NCI-H526 treated with DMSO at 0.1 percent for 48 hours (cell line): ENCODE data around the gene TMEM235.
"Not testable (repeated sequence)": the region's sequence is repeated elsewhere in the genome, so short reads cannot be mapped to it uniquely, and the experiment has no call there.

Source experiments
- DNase-seq: peaks from one replicate; lab custom pipeline; 2025; lab: John Stamatoyannopoulos, UW

The TMEM235 gene

GRCh38 chr17:78219396-78220150, 11.9 kb upstream of the TMEM235 start:
- DNase-seq, result no peak

GRCh38 chr17:78223061-78223460, 8.4 kb upstream of the TMEM235 start:
- no peak for DNase-seq

GRCh38 chr17:78223765-78224164, 7.7 kb upstream of the TMEM235 start:
- no peak for DNase-seq

GRCh38 chr17:78224231-78225087, 7.0 kb upstream of the TMEM235 start:
- DNase-seq, result no peak

GRCh38 chr17:78225088-78225865, 6.2 kb upstream of the TMEM235 start:
- DNase-seq, result no peak

GRCh38 chr17:78226055-78226758, 5.2 kb upstream of the TMEM235 start:
- DNase-seq, result no peak

- DNase-seq, result no peak
Measured at GRCh38 chr17:78226759-78227454, 4.5 kb upstream of the TMEM235 start.

GRCh38 chr17:78227455-78227916, 3.9 kb upstream of the TMEM235 start:
- DNase-seq, result no peak

- no peak for DNase-seq
Measured at GRCh38 chr17:78228176-78228575, 3.3 kb upstream of the TMEM235 start.

GRCh38 chr17:78230252-78230962, 1.0 kb upstream of the TMEM235 start:
- no peak for DNase-seq

- no peak for DNase-seq
Measured at GRCh38 chr17:78231991-78232858, 794 bp downstream of the TMEM235 start.

- no peak for DNase-seq
Measured at GRCh38 chr17:78232859-78233173, 1.4 kb downstream of the TMEM235 start.

GRCh38 chr17:78233678-78234077, 2.2 kb downstream of the TMEM235 start:
- no peak for DNase-seq

- no peak for DNase-seq
Measured at GRCh38 chr17:78234261-78234865, 2.9 kb downstream of the TMEM235 start.

- not testable (repeated sequence) for DNase-seq
Measured at GRCh38 chr17:78235022-78235421, 3.6 kb downstream of the TMEM235 start.

GRCh38 chr17:78235885-78236284, 4.5 kb downstream of the TMEM235 start:
- no peak for DNase-seq

GRCh38 chr17:78236362-78237127, 5.1 kb downstream of the TMEM235 start:
- no peak for DNase-seq

GRCh38 chr17:78237401-78238012, 6.1 kb downstream of the TMEM235 start:
- no peak for DNase-seq
